Left forelimb (tissue), 1 donor: ENCODE results near the gene RARS1.

ENCODE experiments used
- DNase-seq: peaks from one replicate; pipeline ENCODE4 v3.0.0-alpha.2; 2018; ENCODE audit warnings: low spot score

Gene RARS1

GRCh38 chr5:168557389-168557788 lies 71.1 kb downstream of the RARS1 start:
- DNase-seq = no peak

GRCh38 chr5:168562279-168562678 lies 76.0 kb downstream of the RARS1 start:
- DNase-seq = no peak

- DNase-seq = no peak
Observed at GRCh38 chr5:168563959-168564358, 77.7 kb downstream of the RARS1 start.

GRCh38 chr5:168568738-168569137 lies 82.5 kb downstream of the RARS1 start:
- no peak for DNase-seq
